PC-3 (cell line): Measurements from ENCODE around the gene SH3PXD2B. TPM values are rescaled to one million over a fixed set of nuclear protein-coding genes. Genes with fewer than 3 reads are reported as not detected.
"Not testable (repeated sequence)": the region's sequence is repeated elsewhere in the genome, so short reads cannot be mapped to it uniquely, and the experiment has no call there.

Experiments
- ATAC-seq: fragments of 200-7000 bp; cut with Tn5 transposase; 2 replicates; pipeline ENCODE4 v1.9.1; 2020; ENCODE audit warnings: mild to moderate bottlenecking, moderate library complexity
- BruUV-seq: library from RNA; stranded (reverse); fragments of 400-500 nt; replicated peaks from 2 replicates; lab custom pipeline; 2021; lab: Mats Ljungman, UMichigan
- CTCF ChIA-PET: fragments of 300-600 bp; sonication (Branson Sonifier 250); formaldehyde crosslinking; loops from one replicate; lab custom pipeline; 2022; ENCODE audit warnings: antibody characterized with exemption; lab: Charles Lee
- POLR2A ChIA-PET: fragments of 300-600 bp; sonication (Branson Sonifier 250); formaldehyde crosslinking; loops from one replicate; lab custom pipeline; 2022; ENCODE audit warnings: antibody characterized with exemption; ENCODE audit not compliant: unreplicated experiment; lab: Charles Lee
- DNase-seq: peaks from one replicate; pipeline ENCODE4 v3.0.0-alpha.2; 2015
- H2AFZ ChIP-seq: fragments of 300-600 bp; sonication (generic); 2 replicates; pipeline ENCODE4 v1.6.0; 2016; ENCODE audit warnings: antibody characterized with exemption, low read length
- H3F3A ChIP-seq: fragments of 300-600 bp; sonication (generic); one replicate; pipeline ENCODE4 v1.6.0; 2017; ENCODE audit warnings: antibody characterized with exemption, low read length, control low read depth, mild to moderate bottlenecking; ENCODE audit not compliant: unreplicated experiment
- H3K27ac ChIP-seq: fragments of 300-600 bp; sonication (generic); 2 replicates; pipeline ENCODE4 v1.5.1; 2016; ENCODE audit warnings: mild to moderate bottlenecking, low read length
- H3K27me3 ChIP-seq: fragments of 300-600 bp; sonication (generic); 2 replicates; pipeline ENCODE4 v1.6.1; 2016; ENCODE audit warnings: low read length, mixed read lengths
- H3K36me3 ChIP-seq: fragments of 300-600 bp; sonication (generic); 2 replicates; pipeline ENCODE4 v1.6.1; 2016; ENCODE audit warnings: low read depth, mixed run types, low read length, mixed read lengths
- H3K4me1 ChIP-seq: fragments of 300-600 bp; sonication (generic); 2 replicates; pipeline ENCODE4 v1.5.1; 2016; ENCODE audit warnings: low read length; ENCODE audit not compliant: insufficient read depth
- H3K4me2 ChIP-seq: fragments of 300-600 bp; sonication (generic); 2 replicates; pipeline ENCODE4 v1.6.0; 2016; ENCODE audit warnings: low read length
- H3K4me3 ChIP-seq: fragments of 300-600 bp; sonication (generic); 2 replicates; pipeline ENCODE4 v1.5.1; 2016; ENCODE audit warnings: mild to moderate bottlenecking, low read length, mixed read lengths
- H3K79me2 ChIP-seq: fragments of 300-600 bp; sonication (generic); 2 replicates; pipeline ENCODE4 v1.6.1; 2017; ENCODE audit warnings: low read length, mixed read lengths
- H3K9ac ChIP-seq: fragments of 300-600 bp; sonication (generic); 2 replicates; pipeline ENCODE4 v1.6.0; 2016; ENCODE audit warnings: mild to moderate bottlenecking, low read length
- H3K9me2 ChIP-seq: fragments of 300-600 bp; sonication (generic); replicated peaks from 2 replicates; pipeline ENCODE4 v1.6.1; 2016; ENCODE audit warnings: mixed run types, low read length, mixed read lengths
- H3K9me3 ChIP-seq: fragments of 300-600 bp; sonication (generic); 2 replicates; pipeline ENCODE4 v1.6.1; 2016; ENCODE audit warnings: low read length, mixed read lengths
- H4K20me1 ChIP-seq: fragments of 300-600 bp; sonication (generic); 2 replicates; pipeline ENCODE4 v1.6.1; 2016; ENCODE audit warnings: low read length, mixed read lengths
- EZH2 ChIP-seq: fragments of 300-600 bp; sonication (generic); IDR thresholded peaks from one replicate; pipeline ENCODE4 v1.6.1; 2017; ENCODE audit warnings: antibody characterized with exemption, mild to moderate bottlenecking, low read length; ENCODE audit not compliant: unreplicated experiment
- EZH2phosphoT487 ChIP-seq: fragments of 300-600 bp; sonication (generic); IDR thresholded peaks from 2 replicates; pipeline ENCODE4 v1.6.1; 2018; ENCODE audit warnings: mild to moderate bottlenecking, antibody characterized with exemption, low read length, borderline replicate concordance
- intact Hi-C: fragments of 100-400 bp; cut with micrococcal nuclease; formaldehyde crosslinking; loops from 2 replicates; pipeline ENCODE4 v1.9.0; 2023
- total RNA-seq: library from RNA; depleted of rRNA; stranded (reverse); fragments of >200 nt; gene quantifications from 2 replicates; pipeline ENCODE4 v1.2.3, GENCODE V29; 2014
- TF ChIP-seq, protein P1 (sequence below): fragments of 300-600 bp; sonication (generic); conservative IDR thresholded peaks from 2 replicates; pipeline ENCODE4 v1.5.1; 2017; ENCODE audit warnings: antibody characterized with exemption, low read depth, mild to moderate bottlenecking, low read length

Gene SH3PXD2B
- total RNA-seq, 1 experiment from 2014 or later = 9.8 TPM

DNA sequence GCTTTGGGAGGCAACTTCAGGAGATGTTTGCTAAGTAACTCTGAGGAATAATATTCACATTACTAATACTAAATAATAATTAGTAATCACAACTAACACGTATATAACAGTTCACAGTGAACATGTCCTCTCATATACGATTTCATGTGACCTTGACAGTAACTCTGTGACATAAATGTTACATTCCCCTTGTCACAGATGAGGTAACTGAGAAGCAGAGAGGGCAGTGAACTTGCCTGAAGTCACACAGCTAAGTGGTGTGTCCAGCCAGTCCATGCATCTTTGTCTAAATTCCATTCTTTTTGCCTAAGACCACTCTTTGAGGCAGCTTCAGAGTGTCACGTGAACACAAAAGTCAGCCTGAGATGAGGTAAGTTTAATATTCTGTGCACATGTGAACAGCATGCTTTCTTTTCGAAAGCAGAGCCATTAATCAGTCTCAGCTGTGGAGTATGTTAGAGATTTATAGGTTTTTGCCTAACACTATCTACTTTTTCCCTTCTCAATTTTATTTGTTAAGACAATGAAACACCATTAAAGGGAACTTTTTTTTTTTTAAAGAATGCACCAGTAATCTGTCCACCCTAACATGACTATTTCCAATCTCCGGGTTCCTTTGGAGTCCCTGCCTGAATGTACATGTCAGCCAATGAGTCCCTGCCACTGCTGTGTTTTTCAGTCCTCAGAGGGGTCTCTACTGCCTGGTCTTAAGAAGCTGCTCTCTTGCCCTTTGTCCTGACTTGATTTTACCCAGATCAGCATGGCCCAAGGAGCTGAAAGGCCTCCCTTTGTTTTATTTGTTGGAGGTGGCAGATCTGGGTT is 43.5 kb downstream of the SH3PXD2B start:
- H3K36me3 ChIP-seq = no peaks in the 10 kb centered on the region
- TF ChIP-seq, protein P1, sequence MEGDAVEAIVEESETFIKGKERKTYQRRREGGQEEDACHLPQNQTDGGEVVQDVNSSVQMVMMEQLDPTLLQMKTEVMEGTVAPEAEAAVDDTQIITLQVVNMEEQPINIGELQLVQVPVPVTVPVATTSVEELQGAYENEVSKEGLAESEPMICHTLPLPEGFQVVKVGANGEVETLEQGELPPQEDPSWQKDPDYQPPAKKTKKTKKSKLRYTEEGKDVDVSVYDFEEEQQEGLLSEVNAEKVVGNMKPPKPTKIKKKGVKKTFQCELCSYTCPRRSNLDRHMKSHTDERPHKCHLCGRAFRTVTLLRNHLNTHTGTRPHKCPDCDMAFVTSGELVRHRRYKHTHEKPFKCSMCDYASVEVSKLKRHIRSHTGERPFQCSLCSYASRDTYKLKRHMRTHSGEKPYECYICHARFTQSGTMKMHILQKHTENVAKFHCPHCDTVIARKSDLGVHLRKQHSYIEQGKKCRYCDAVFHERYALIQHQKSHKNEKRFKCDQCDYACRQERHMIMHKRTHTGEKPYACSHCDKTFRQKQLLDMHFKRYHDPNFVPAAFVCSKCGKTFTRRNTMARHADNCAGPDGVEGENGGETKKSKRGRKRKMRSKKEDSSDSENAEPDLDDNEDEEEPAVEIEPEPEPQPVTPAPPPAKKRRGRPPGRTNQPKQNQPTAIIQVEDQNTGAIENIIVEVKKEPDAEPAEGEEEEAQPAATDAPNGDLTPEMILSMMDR = no peak
- no peak for TF ChIP-seq EZH2
- TF ChIP-seq EZH2phosphoT487 = no peak
- BruUV-seq = no TSS peak
- intact Hi-C loops = loop anchor here (1.0 to 2.0 kb wide), 3 partner anchors 28 to 50 kb away; no protein-coding TSS in a partner anchor
- no peak overlapping the region for H3K9ac ChIP-seq
- H3K4me2 ChIP-seq = no peak overlapping the region
- no peaks in the 10 kb centered on the region for H4K20me1 ChIP-seq
- ChIA-PET CTCF (no interaction called here), POLR2A (no interaction called here)
- H3K4me1 ChIP-seq = peaks cover 72% of the 10 kb centered on the region
- H3K4me3 ChIP-seq = no peak overlapping the region
- no peaks in the 10 kb centered on the region for H3K79me2 ChIP-seq
- ATAC-seq (no peak), DNase-seq (no peak)
- H3K9me2 ChIP-seq = no peaks in the 10 kb centered on the region
- H3K27me3 ChIP-seq = no peaks in the 10 kb centered on the region
- H3K9me3 ChIP-seq = no peaks in the 10 kb centered on the region
- H3F3A ChIP-seq = no peaks in the 10 kb centered on the region
- no peak overlapping the region for H2AFZ ChIP-seq
- H3K27ac ChIP-seq = peak overlapping the region; percentile 76

DNA sequence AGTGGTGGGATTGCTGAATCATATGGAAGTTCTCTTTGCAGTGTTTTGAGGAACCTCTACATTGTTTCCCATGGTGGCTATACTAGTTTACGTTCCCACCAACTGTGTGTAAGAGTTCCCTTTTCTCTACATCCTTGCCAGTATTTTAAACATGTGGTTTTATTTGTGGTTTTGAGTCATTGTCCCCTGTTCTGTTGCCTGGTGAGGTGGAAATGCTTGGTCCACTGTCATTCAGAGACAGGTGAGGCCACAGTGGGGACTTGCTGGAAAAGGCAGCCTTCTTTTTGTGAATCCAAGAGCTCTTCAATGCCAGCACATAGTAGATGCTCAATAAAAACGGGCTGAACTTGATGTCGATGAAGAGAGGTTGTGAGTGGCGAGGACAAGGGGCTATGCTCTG is 44.2 kb downstream of the SH3PXD2B start:
- H3K9me2 ChIP-seq = no peaks in the 10 kb centered on the region
- H3K4me3 ChIP-seq = no peak overlapping the region
- POLR2A ChIA-PET = no interaction called here
- no peak overlapping the region for H3K9ac ChIP-seq
- CTCF ChIA-PET = no interaction called here
- peaks cover 71% of the 10 kb centered on the region for H3K4me1 ChIP-seq
- no peak overlapping the region for H2AFZ ChIP-seq
- ATAC-seq = peak; percentile 66
- H3F3A ChIP-seq = no peaks in the 10 kb centered on the region
- no peaks in the 10 kb centered on the region for H3K36me3 ChIP-seq
- peak; percentile 95 for DNase-seq
- H3K27ac ChIP-seq = peak overlapping the region; percentile 76
- no peak overlapping the region; the same call in 1 of the 2 replicates for H3K4me2 ChIP-seq
- intact Hi-C loops = loop anchor here (1.0 to 2.0 kb wide), 3 partner anchors 27 to 49 kb away; no protein-coding TSS in a partner anchor
- H3K27me3 ChIP-seq = no peaks in the 10 kb centered on the region
- no peaks in the 10 kb centered on the region for H4K20me1 ChIP-seq
- TF ChIP-seq EZH2 (no peak), EZH2phosphoT487 (no peak)
- TF ChIP-seq, protein P1 = no peak
- H3K79me2 ChIP-seq = no peaks in the 10 kb centered on the region
- no peaks in the 10 kb centered on the region for H3K9me3 ChIP-seq
- BruUV-seq = no TSS peak

DNA sequence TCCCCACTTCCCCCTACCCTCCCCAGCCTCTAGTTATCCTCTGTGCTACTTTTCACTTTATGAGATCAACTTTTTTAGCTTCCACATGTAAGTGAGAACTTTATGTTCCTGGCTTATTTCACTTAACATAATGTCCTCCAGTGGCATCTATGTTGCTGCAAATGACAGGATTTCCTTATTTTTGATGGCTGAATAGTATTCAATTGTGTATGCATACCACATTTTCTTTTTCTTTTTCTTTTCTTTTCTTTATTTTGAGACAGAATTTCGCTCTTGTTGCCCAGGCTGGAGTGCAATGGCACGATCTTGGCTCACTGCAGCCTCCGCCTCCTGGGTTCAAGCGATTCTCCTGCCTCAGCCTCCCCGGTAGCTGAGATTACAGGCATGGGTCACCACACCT is 44.8 kb downstream of the SH3PXD2B start:
- H4K20me1 ChIP-seq, BruUV-seq, POLR2A ChIA-PET, CTCF ChIA-PET, ATAC-seq, H3F3A ChIP-seq, DNase-seq, H2AFZ ChIP-seq, H3K9me2 ChIP-seq, H3K9me3 ChIP-seq, H3K36me3 ChIP-seq, intact Hi-C loops, H3K4me3 ChIP-seq, H3K27me3 ChIP-seq, H3K79me2 ChIP-seq: not testable (repeated sequence)
- peak overlapping the region; percentile 76 for H3K27ac ChIP-seq
- H3K4me2 ChIP-seq = peak overlapping the region; percentile 9; the same call in 1 of the 2 replicates
- peaks cover 64% of the 10 kb centered on the region for H3K4me1 ChIP-seq
- peak overlapping the region; percentile 34; the same call in 1 of the 2 replicates for H3K9ac ChIP-seq
